BJ (cell line): ENCODE measurements around the gene IQCF2. TPM values are rescaled to one million over a fixed set of nuclear protein-coding genes. Genes with fewer than 3 reads are reported as not detected.
"Not testable (repeated sequence)": the region's sequence is repeated elsewhere in the genome, so short reads cannot be mapped to it uniquely, and the experiment has no call there.

Experiments used
- CTCF ChIA-PET: fragments of 350-600 bp; formaldehyde crosslinking; extraction: SDS; loops from one replicate; lab custom pipeline; 2021; ENCODE audit warnings: antibody characterized with exemption, inconsistent platforms; lab: Yijun Ruan, JAX
- POLR2A ChIA-PET: fragments of 300-600 bp; sonication (Branson Sonifier 250); formaldehyde crosslinking; extraction: SDS; loops from one replicate; lab custom pipeline; 2021; ENCODE audit warnings: antibody characterized with exemption; lab: Charles Lee
- DNase-seq: peaks from one replicate; pipeline ENCODE4 v3.0.0-alpha.2; 2011; ENCODE audit warnings: low read depth
- H3K27me3 ChIP-seq: 2 replicates; pipeline ENCODE4 v1.6.0; 2011; ENCODE audit warnings: low read length; ENCODE audit not compliant: control insufficient read depth, insufficient read depth
- H3K36me3 ChIP-seq: 2 replicates; pipeline ENCODE4 v1.5.1; 2011; ENCODE audit warnings: low read length; ENCODE audit not compliant: control insufficient read depth, insufficient read depth
- H3K4me3 ChIP-seq: 2 replicates; pipeline ENCODE4 v1.5.1; 2011; ENCODE audit warnings: low read depth, mild to moderate bottlenecking, control low read depth, low read length
- polyA plus RNA-seq: library from polyadenylated mRNA; depleted of rRNA; stranded (reverse); fragments of >200 nt; gene quantifications from 2 replicates; pipeline ENCODE4 v1.2.3, GENCODE V29; 2011; rRNA removed
- small RNA-seq: library from RNA; depleted of rRNA; stranded (forward); fragments of <200 nt; gene quantifications from one replicate; pipeline ENCODE3, GENCODE V24; 2012; ENCODE audit warnings: low replicate concordance, low read depth; ENCODE audit not compliant: insufficient read length
- TF ChIP-seq, protein P1 (sequence below): IDR thresholded peaks from 2 replicates; pipeline ENCODE4 v1.5.1; 2011; ENCODE audit warnings: low read depth, mild to moderate bottlenecking, control low read depth, inconsistent platforms, low read length, moderate library complexity; ENCODE audit not compliant: insufficient read depth

The IQCF2 gene
- polyA plus RNA-seq, 1 experiment, result not detected

DNA sequence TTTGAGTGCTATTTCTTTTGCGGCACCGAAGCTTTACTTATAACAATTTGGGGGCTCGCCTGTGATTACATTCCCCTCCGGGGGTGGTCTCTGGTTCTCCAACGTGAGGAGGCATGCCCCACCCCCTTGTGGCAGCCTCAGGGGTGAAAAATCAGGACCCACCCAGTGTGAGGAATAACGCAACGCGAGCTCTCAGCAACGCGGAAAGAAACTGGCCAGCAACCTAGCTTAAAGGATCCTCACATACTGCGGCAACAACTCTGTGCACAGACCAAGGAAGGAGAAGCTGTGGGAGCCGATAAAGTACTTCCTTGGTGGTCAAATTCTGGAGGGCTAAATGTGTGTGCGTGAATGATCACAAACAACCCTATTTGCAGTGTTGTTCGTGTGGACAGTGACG is 36.0 kb downstream of the IQCF2 start:
- TF ChIP-seq, protein P1, sequence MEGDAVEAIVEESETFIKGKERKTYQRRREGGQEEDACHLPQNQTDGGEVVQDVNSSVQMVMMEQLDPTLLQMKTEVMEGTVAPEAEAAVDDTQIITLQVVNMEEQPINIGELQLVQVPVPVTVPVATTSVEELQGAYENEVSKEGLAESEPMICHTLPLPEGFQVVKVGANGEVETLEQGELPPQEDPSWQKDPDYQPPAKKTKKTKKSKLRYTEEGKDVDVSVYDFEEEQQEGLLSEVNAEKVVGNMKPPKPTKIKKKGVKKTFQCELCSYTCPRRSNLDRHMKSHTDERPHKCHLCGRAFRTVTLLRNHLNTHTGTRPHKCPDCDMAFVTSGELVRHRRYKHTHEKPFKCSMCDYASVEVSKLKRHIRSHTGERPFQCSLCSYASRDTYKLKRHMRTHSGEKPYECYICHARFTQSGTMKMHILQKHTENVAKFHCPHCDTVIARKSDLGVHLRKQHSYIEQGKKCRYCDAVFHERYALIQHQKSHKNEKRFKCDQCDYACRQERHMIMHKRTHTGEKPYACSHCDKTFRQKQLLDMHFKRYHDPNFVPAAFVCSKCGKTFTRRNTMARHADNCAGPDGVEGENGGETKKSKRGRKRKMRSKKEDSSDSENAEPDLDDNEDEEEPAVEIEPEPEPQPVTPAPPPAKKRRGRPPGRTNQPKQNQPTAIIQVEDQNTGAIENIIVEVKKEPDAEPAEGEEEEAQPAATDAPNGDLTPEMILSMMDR, result no peak
- no peak for DNase-seq
- ChIA-PET POLR2A (no interaction called here), CTCF (no interaction called here)
- Histone ChIP-seq H3K4me3 (no peak overlapping the region), H3K27me3 (peaks cover 4% of the 10 kb centered on the region; the same call in 1 of the 2 replicates), H3K36me3 (no peaks in the 10 kb centered on the region)

DNA sequence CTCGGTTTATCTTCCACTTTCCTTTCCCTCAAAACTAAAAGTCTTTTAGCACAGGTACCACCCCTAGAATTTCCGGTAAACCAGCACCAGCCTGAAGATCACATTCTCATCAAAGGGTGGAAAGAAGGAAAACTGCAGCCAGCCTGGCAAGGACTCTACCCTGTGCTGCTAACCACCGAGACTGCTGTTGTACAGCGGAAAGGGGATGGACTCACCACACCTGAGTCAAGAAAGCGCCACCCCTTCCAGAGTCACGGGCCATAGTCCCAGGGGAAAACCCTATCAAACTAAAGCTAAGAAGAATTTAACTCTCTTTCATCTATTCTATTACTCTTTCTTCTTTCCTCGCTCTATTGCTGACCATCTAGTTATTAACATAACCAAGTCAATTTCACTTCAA is 38.6 kb downstream of the IQCF2 start:
- H3K4me3 ChIP-seq, H3K27me3 ChIP-seq, CTCF ChIA-PET, POLR2A ChIA-PET, H3K36me3 ChIP-seq, DNase-seq: not testable (repeated sequence)

DNA sequence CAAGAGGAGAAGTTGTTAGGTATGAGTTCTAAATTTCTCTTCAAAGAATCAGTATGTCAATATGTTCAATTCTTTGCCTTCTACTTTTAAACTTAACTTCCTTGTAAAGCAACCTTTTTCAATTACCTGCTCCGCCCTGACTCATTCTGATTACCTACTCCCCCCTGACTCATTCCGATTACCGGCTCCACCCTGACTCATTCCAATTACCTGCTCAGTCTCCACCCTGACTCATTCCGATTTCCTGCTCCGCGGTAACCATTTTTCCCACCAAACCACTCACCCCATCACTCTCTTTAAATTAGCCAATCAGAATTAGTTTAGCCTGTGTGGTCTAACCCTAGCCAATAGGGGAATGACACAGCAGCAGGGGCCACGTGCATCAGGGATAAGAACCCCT is 40.9 kb downstream of the IQCF2 start:
- H3K36me3 ChIP-seq, H3K4me3 ChIP-seq, DNase-seq, POLR2A ChIA-PET, CTCF ChIA-PET, H3K27me3 ChIP-seq: not testable (repeated sequence)

DNA sequence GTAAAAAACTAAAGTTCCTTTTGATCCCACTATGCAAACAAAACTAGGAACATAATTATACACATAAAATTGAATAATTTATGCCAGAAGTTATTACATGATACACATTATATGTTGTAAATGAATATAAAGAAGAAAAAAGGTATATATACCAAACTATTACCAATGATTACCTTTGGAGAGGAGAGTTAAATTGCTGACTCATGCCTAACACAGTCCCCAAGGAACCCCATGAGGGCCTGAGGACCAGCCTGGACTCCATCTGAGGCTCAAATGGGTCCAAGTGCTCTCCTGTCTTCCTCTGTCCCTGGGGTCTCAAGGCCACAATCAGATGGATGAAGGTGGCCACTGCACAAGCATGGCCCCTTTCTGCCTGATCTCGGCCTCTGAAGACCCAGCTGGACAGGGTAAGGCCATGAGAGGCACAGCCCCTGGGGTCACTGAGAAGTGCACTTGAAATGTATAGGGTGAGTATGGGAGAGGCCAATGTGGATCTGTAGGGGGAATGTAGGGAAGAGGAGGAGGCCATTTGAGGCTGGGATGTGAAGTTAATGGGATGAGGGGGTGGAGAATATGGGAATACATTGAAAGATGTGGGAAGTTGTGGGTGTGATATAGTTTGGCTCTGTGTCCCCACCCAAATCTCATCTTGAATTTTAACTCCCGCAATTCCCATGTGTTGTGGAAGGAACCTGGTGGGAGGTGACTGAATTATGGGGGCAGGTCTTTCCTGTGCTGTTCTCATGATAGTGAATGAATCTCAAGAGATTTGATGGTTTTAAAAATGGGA is 42.8 kb downstream of the IQCF2 start:
- Histone ChIP-seq H3K4me3 (no peak overlapping the region), H3K27me3 (peaks cover 2% of the 10 kb centered on the region; the same call in 1 of the 2 replicates), H3K36me3 (no peaks in the 10 kb centered on the region)
- CTCF ChIA-PET, result no interaction called here
- POLR2A ChIA-PET, result no interaction called here
- TF ChIP-seq, protein P1, result no peak
- DNase-seq, result no peak

DNA sequence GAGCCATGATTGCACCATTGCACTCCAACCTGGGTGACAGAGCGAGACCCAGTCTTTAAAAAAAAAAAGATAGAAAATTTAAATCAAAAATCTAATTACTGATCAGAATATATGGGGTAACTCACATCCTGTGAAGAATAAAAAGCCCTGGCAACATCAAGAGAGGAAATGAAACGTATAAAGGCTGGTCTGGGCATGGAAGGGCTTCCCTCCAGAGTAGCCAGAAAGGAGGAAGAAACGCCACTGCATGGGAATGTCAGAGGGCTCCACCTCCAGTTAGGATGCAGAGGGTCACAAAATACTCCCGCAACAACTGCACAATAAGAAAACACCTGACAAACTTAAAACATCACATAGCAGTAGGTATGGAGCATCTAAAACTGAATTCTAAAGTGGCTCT is 46.6 kb downstream of the IQCF2 start:
- H3K36me3 ChIP-seq, result no peaks in the 10 kb centered on the region
- POLR2A ChIA-PET, result no interaction called here
- DNase-seq, result no peak
- H3K27me3 ChIP-seq, result no peaks in the 10 kb centered on the region
- H3K4me3 ChIP-seq, result no peak overlapping the region
- CTCF ChIA-PET, result no interaction called here
- TF ChIP-seq, protein P1, result no peak

Small RNA genes lying within 50 kb of the gene (small RNA-seq; reads per million reads assigned to genes)
- not detected for gene RN7SL504P

Other genes with a start within 250 kb of the IQCF2 start
- 72.5 and 100.0 TPM in 2 replicates for gene TEX264, start 190.4 kb upstream of the IQCF2 start, polyA plus RNA-seq
- gene GRM2, start 154.5 kb upstream of the IQCF2 start, polyA plus RNA-seq, result 0.01 and 0.09 TPM in 2 replicates
- not detected in 2 replicates for gene IQCF6, start 82.4 kb upstream of the IQCF2 start, polyA plus RNA-seq
- not detected in 2 replicates for gene IQCF5, start 14.0 kb downstream of the IQCF2 start, polyA plus RNA-seq
- gene IQCF1, start 41.7 kb downstream of the IQCF2 start, polyA plus RNA-seq, result not detected in 2 replicates
- 16.5 and 23.4 TPM in 2 replicates for gene RRP9, start 80.3 kb downstream of the IQCF2 start, polyA plus RNA-seq
- gene PARP3, start 80.7 kb downstream of the IQCF2 start, polyA plus RNA-seq, result 24.4 and 33.0 TPM in 2 replicates
- not detected in 2 replicates for gene GPR62, start 93.8 kb downstream of the IQCF2 start, polyA plus RNA-seq
- gene PCBP4, start 105.8 kb downstream of the IQCF2 start, polyA plus RNA-seq, result 55.9 and 88.7 TPM in 2 replicates
- gene ABHD14B, start 112.4 kb downstream of the IQCF2 start, polyA plus RNA-seq, result 53.6 and 61.1 TPM in 2 replicates
- 10.7 and 16.5 TPM in 2 replicates for gene ABHD14A, start 113.4 kb downstream of the IQCF2 start, polyA plus RNA-seq
- 31.7 and 55.7 TPM in 2 replicates for gene ACY1, start 121.9 kb downstream of the IQCF2 start, polyA plus RNA-seq
- 1,978 and 2,324 TPM in 2 replicates for gene RPL29, start 134.3 kb downstream of the IQCF2 start, polyA plus RNA-seq
- gene DUSP7, start 195.0 kb downstream of the IQCF2 start, polyA plus RNA-seq, result 25.7 and 37.0 TPM in 2 replicates